Activated T-cell treated with anti-CD3 and anti-CD28 coated beads, Interleukin-2, amount 50 U/mL, for 24 hours (primary cell): ENCODE results near the gene PBX2.
"Not testable (repeated sequence)": the region's sequence is repeated elsewhere in the genome, so short reads cannot be mapped to it uniquely, and the experiment has no call there.

Experiments used
- DNase-seq: peaks from one replicate; pipeline ENCODE4 v3.0.0-alpha.2; 2020
- H3K27ac Mint-ChIP-seq: 2 replicates; pipeline ENCODE4 v1.8.0; 2020; ENCODE audit warnings: mild to moderate bottlenecking, mixed read lengths
- H3K27me3 Mint-ChIP-seq: 2 replicates; pipeline ENCODE4 v1.8.0; 2020; ENCODE audit warnings: mixed read lengths
- H3K36me3 Mint-ChIP-seq: 2 replicates; pipeline ENCODE4 v1.8.0; 2020; ENCODE audit warnings: low read depth, mixed read lengths
- H3K4me1 Mint-ChIP-seq: 2 replicates; pipeline ENCODE4 v1.8.0; 2020; ENCODE audit warnings: low read depth, mixed read lengths
- H3K4me3 Mint-ChIP-seq: 2 replicates; pipeline ENCODE4 v1.8.0; 2020; ENCODE audit warnings: mild to moderate bottlenecking, moderate library complexity, mixed read lengths
- H3K9me3 Mint-ChIP-seq: 2 replicates; pipeline ENCODE4 v1.8.0; 2020; ENCODE audit warnings: mixed read lengths

Gene PBX2

GRCh38 chr6:32213649-32214048, 23.6 kb upstream of the PBX2 start:
- Mint-ChIP-seq H3K36me3 (no peaks in the 10 kb centered on the region), H3K27me3 (no peaks in the 10 kb centered on the region), H3K27ac (no peak overlapping the region), H3K4me1 (no peaks in the 10 kb centered on the region), H3K4me3 (no peak overlapping the region), H3K9me3 (no peaks in the 10 kb centered on the region)
- no peak for DNase-seq

GRCh38 chr6:32212076-32212760, 22.2 kb upstream of the PBX2 start:
- no peaks in the 10 kb centered on the region for H3K4me1 Mint-ChIP-seq
- H3K9me3 Mint-ChIP-seq: no peaks in the 10 kb centered on the region
- no peaks in the 10 kb centered on the region for H3K36me3 Mint-ChIP-seq
- no peak overlapping the region for H3K27ac Mint-ChIP-seq
- H3K4me3 Mint-ChIP-seq: no peak overlapping the region
- H3K27me3 Mint-ChIP-seq: no peaks in the 10 kb centered on the region
- DNase-seq: no peak

- not testable (repeated sequence) for H3K36me3 Mint-ChIP-seq, H3K27ac Mint-ChIP-seq, H3K27me3 Mint-ChIP-seq, H3K4me1 Mint-ChIP-seq, H3K4me3 Mint-ChIP-seq, H3K9me3 Mint-ChIP-seq, DNase-seq
Measured at GRCh38 chr6:32211432-32211831, 21.4 kb upstream of the PBX2 start.

- no peak overlapping the region for H3K4me3 Mint-ChIP-seq
- no peak overlapping the region for H3K27ac Mint-ChIP-seq
- no peaks in the 10 kb centered on the region for H3K36me3 Mint-ChIP-seq
- no peak for DNase-seq
- H3K4me1 Mint-ChIP-seq: no peaks in the 10 kb centered on the region
- no peaks in the 10 kb centered on the region for H3K27me3 Mint-ChIP-seq
- no peaks in the 10 kb centered on the region for H3K9me3 Mint-ChIP-seq
Measured at GRCh38 chr6:32210191-32210601, 20.2 kb upstream of the PBX2 start.

- Mint-ChIP-seq H3K9me3 (no peaks in the 10 kb centered on the region), H3K4me1 (no peaks in the 10 kb centered on the region), H3K36me3 (no peaks in the 10 kb centered on the region), H3K27ac (no peak overlapping the region), H3K27me3 (no peaks in the 10 kb centered on the region), H3K4me3 (no peak overlapping the region)
- DNase-seq: no peak
Measured at GRCh38 chr6:32208996-32209395, 19.0 kb upstream of the PBX2 start.

GRCh38 chr6:32204268-32204715, 14.3 kb upstream of the PBX2 start:
- Mint-ChIP-seq H3K4me1 (no peaks in the 10 kb centered on the region), H3K27me3 (no peaks in the 10 kb centered on the region), H3K36me3 (no peaks in the 10 kb centered on the region), H3K4me3 (no peak overlapping the region), H3K9me3 (no peaks in the 10 kb centered on the region), H3K27ac (no peak overlapping the region)
- DNase-seq: no peak

GRCh38 chr6:32203426-32204267, 13.6 kb upstream of the PBX2 start:
- no peaks in the 10 kb centered on the region for H3K9me3 Mint-ChIP-seq
- no peaks in the 10 kb centered on the region for H3K36me3 Mint-ChIP-seq
- H3K4me1 Mint-ChIP-seq: no peaks in the 10 kb centered on the region
- no peak overlapping the region for H3K27ac Mint-ChIP-seq
- H3K4me3 Mint-ChIP-seq: no peak overlapping the region
- no peak for DNase-seq
- no peaks in the 10 kb centered on the region for H3K27me3 Mint-ChIP-seq

- no peak overlapping the region for H3K4me3 Mint-ChIP-seq
- no peaks in the 10 kb centered on the region for H3K9me3 Mint-ChIP-seq
- H3K36me3 Mint-ChIP-seq: no peaks in the 10 kb centered on the region
- DNase-seq: no peak
- no peaks in the 10 kb centered on the region for H3K27me3 Mint-ChIP-seq
- H3K4me1 Mint-ChIP-seq: no peaks in the 10 kb centered on the region
- H3K27ac Mint-ChIP-seq: no peak overlapping the region
Measured at GRCh38 chr6:32202186-32202585, 12.2 kb upstream of the PBX2 start.

- peaks cover 4% of the 10 kb centered on the region for H3K36me3 Mint-ChIP-seq
- no peak for DNase-seq
- H3K27ac Mint-ChIP-seq: no peak overlapping the region
- H3K9me3 Mint-ChIP-seq: no peaks in the 10 kb centered on the region
- H3K4me1 Mint-ChIP-seq: peaks cover 7% of the 10 kb centered on the region
- no peaks in the 10 kb centered on the region for H3K27me3 Mint-ChIP-seq
- no peak overlapping the region for H3K4me3 Mint-ChIP-seq
Measured at GRCh38 chr6:32200711-32201475, 10.9 kb upstream of the PBX2 start.

GRCh38 chr6:32198866-32199265, 8.9 kb upstream of the PBX2 start:
- Mint-ChIP-seq H3K27me3 (no peaks in the 10 kb centered on the region), H3K9me3 (no peaks in the 10 kb centered on the region), H3K4me3 (no peak overlapping the region), H3K36me3 (peaks cover 5% of the 10 kb centered on the region), H3K4me1 (peaks cover 23% of the 10 kb centered on the region), H3K27ac (no peak overlapping the region)
- no peak for DNase-seq

- Mint-ChIP-seq H3K9me3 (no peaks in the 10 kb centered on the region), H3K27me3 (no peaks in the 10 kb centered on the region), H3K27ac (no peak overlapping the region), H3K4me1 (peaks cover 28% of the 10 kb centered on the region), H3K36me3 (peaks cover 5% of the 10 kb centered on the region), H3K4me3 (no peak overlapping the region)
- no peak for DNase-seq
Measured at GRCh38 chr6:32198345-32198696, 8.3 kb upstream of the PBX2 start.

GRCh38 chr6:32196682-32197616, 6.9 kb upstream of the PBX2 start:
- peaks cover 35% of the 10 kb centered on the region for H3K4me1 Mint-ChIP-seq
- peaks cover 14% of the 10 kb centered on the region for H3K36me3 Mint-ChIP-seq
- no peaks in the 10 kb centered on the region for H3K27me3 Mint-ChIP-seq
- H3K4me3 Mint-ChIP-seq: peak overlapping the region; percentile 96
- no peaks in the 10 kb centered on the region for H3K9me3 Mint-ChIP-seq
- DNase-seq: peak; percentile 39
- peak overlapping the region; percentile 99 for H3K27ac Mint-ChIP-seq

GRCh38 chr6:32195902-32196681, 6.1 kb upstream of the PBX2 start:
- H3K36me3 Mint-ChIP-seq: peaks cover 23% of the 10 kb centered on the region
- H3K27me3 Mint-ChIP-seq: no peaks in the 10 kb centered on the region
- H3K4me3 Mint-ChIP-seq: peak overlapping the region; percentile 96
- peak; percentile 81 for DNase-seq
- H3K4me1 Mint-ChIP-seq: peaks cover 41% of the 10 kb centered on the region
- H3K9me3 Mint-ChIP-seq: no peaks in the 10 kb centered on the region
- H3K27ac Mint-ChIP-seq: peak overlapping the region; percentile 99
